ENCODE results near the gene HAL.

Gene HAL

GRCh38 chr12:95942101-95942523, 54.0 kb downstream of the HAL start:
- no peak for DNase-seq (ENCODE audit: low read depth)

- DNase-seq (ENCODE audit: low read depth): no peak
Measured at GRCh38 chr12:95940514-95940913, 55.6 kb downstream of the HAL start.
